Neuronal stem cell (in vitro differentiated cells): Measurements from ENCODE around the gene MRPL14.

Source experiments
- DNase-seq: peaks from one replicate; pipeline ENCODE4 v3.0.0-alpha.2; 2013; ENCODE audit warnings: low spot score
- H2AFZ ChIP-seq: one replicate; pipeline ENCODE4 v1.6.1; 2013; ENCODE audit warnings: mild to moderate bottlenecking, low read length, inconsistent platforms
- H2AK5ac ChIP-seq: 2 replicates; pipeline ENCODE4 v1.6.1; 2013; ENCODE audit warnings: low read depth, mild to moderate bottlenecking, inconsistent platforms, low read length, moderate library complexity, mixed read lengths
- H2BK120ac ChIP-seq: 2 replicates; pipeline ENCODE4 v1.6.1; 2013; ENCODE audit warnings: low read depth, mild to moderate bottlenecking, inconsistent platforms, low read length, moderate library complexity, mixed read lengths
- H2BK12ac ChIP-seq: one replicate; pipeline ENCODE4 v1.6.1; 2013; ENCODE audit warnings: low read length, inconsistent platforms
- H2BK15ac ChIP-seq: 2 replicates; pipeline ENCODE4 v1.6.1; 2013; ENCODE audit warnings: mild to moderate bottlenecking, low read length, inconsistent platforms, mixed read lengths
- H2BK5ac ChIP-seq: one replicate; pipeline ENCODE4 v1.6.1; 2013; ENCODE audit warnings: inconsistent platforms, mild to moderate bottlenecking, low read length, moderate library complexity
- H3K14ac ChIP-seq: one replicate; pipeline ENCODE4 v1.6.1; 2013; ENCODE audit warnings: low read length, inconsistent platforms
- H3K18ac ChIP-seq: 2 replicates; pipeline ENCODE4 v1.6.1; 2013; ENCODE audit warnings: low read length, inconsistent platforms
- H3K23ac ChIP-seq: 2 replicates; pipeline ENCODE4 v1.6.1; 2013; ENCODE audit warnings: low read depth, mild to moderate bottlenecking, mixed read lengths, low read length, inconsistent platforms; ENCODE audit not compliant: poor library complexity
- H3K27ac ChIP-seq: replicated peaks from 3 replicates; pipeline ENCODE4 v1.5.1; 2013; ENCODE audit warnings: low read length, inconsistent platforms
- H3K27me3 ChIP-seq, 3 experiments: 2 replicates each; pipeline ENCODE4 v1.6.1; 2013; ENCODE audit warnings: low read length in 3 of 3, mild to moderate bottlenecking in 2 of 3, inconsistent platforms in 1 of 3, low read depth in 1 of 3, mixed read lengths in 1 of 3, moderate library complexity in 1 of 3; ENCODE audit not compliant: control insufficient read depth in 3 of 3, insufficient read depth in 3 of 3
- H3K36me3 ChIP-seq, 2 donors: replicated peaks in 1 of 2; 2 replicates each; pipeline ENCODE4 v1.6.1; 2013; ENCODE audit warnings: low read length in 2 of 2; ENCODE audit not compliant: control insufficient read depth in 2 of 2, insufficient read depth in 2 of 2
- H3K4ac ChIP-seq: 2 replicates; pipeline ENCODE4 v1.6.1; 2013; ENCODE audit warnings: inconsistent platforms, mild to moderate bottlenecking, low read length, moderate library complexity
- H3K4me1 ChIP-seq, 2 donors: 1 replicate in 1 of 2; 2 replicates in 1 of 2; pipeline ENCODE4 v1.6.1; 2013; ENCODE audit warnings: low read length in 2 of 2, low read depth in 1 of 2; ENCODE audit not compliant: control insufficient read depth in 2 of 2, insufficient read depth in 1 of 2
- H3K4me2 ChIP-seq: one replicate; pipeline ENCODE4 v1.6.1; 2013; ENCODE audit warnings: mild to moderate bottlenecking, low read length, inconsistent platforms; ENCODE audit not compliant: insufficient read depth, poor library complexity, severe bottlenecking
- H3K4me3 ChIP-seq, 2 donors: 2 replicates each; pipeline ENCODE4 v1.5.1; 2013; ENCODE audit warnings: low read length in 2 of 2, mild to moderate bottlenecking in 2 of 2, inconsistent platforms in 1 of 2, moderate library complexity in 1 of 2
- H3K79me1 ChIP-seq: one replicate; pipeline ENCODE4 v1.6.1; 2013; ENCODE audit warnings: low read depth, mild to moderate bottlenecking, inconsistent platforms, low read length, moderate library complexity
- H3K9ac ChIP-seq: one replicate; pipeline ENCODE4 v1.6.1; 2013; ENCODE audit warnings: mild to moderate bottlenecking, low read depth, low read length, inconsistent platforms; ENCODE audit not compliant: poor library complexity
- H3K9me3 ChIP-seq, 2 donors: replicated peaks in 1 of 2; 2 replicates each; pipeline versions ENCODE3 to v1.6.1; 2013; ENCODE audit warnings: low read length in 2 of 2, mild to moderate bottlenecking in 2 of 2, inconsistent platforms in 1 of 2, low read depth in 1 of 2, mixed read lengths in 1 of 2, moderate library complexity in 1 of 2; ENCODE audit not compliant: control insufficient read depth in 2 of 2, insufficient read depth in 1 of 2
- H4K8ac ChIP-seq: one replicate; pipeline ENCODE4 v1.6.1; 2013; ENCODE audit warnings: low read depth, mild to moderate bottlenecking, inconsistent platforms, low read length, moderate library complexity
- H4K91ac ChIP-seq: one replicate; pipeline ENCODE4 v1.6.1; 2013; ENCODE audit warnings: low read length, low read depth, mild to moderate bottlenecking, inconsistent platforms; ENCODE audit not compliant: poor library complexity
- WGBS, 2 donors: extraction: QIAGEN DNeasy Blood & Tissue Kit; methylation state at CpG; one replicate each; pipeline ENCODE4 v1.1.7; 2013; ENCODE audit warnings: missing lambda C conversion rate in 2 of 2, mixed read lengths in 1 of 2; ENCODE audit not compliant: insufficient read length in 2 of 2, insufficient replicate concordance in 1 of 2; ENCODE audit errors: extremely low coverage in 2 of 2; 5-methylcytosine and 5-hydroxymethylcytosine counted together

MRPL14 gene

DNA sequence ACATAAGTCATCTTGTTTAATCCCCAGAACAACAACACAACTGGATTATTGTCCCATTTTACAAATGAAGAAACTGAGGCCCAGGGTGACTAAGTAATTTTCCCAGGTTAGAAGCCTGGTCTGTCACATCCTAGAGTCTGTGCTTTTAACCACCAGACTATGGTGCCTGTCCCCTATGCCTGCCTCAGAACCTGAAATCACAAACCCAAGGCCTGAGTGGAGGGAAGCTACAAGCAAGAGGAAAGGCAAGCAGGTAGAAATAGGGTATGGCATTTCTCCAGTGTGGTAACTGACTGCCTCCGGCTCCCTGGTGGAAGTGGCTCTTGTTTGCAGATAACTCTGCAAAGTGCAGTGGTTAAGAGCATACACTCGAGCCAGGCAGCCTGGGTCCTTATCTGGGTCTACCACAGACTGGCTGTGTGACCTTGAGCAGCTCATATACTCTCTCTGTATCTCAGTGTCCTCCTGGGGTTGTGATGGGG, 2.6 kb upstream of the MRPL14 start:
- Histone ChIP-seq H3K36me3 (peaks cover 0 to 12% of the 10 kb centered on the region in 2 donors), H3K4ac (no peak overlapping the region), H3K4me1 (peaks cover 24 to 32% of the 10 kb centered on the region in 2 donors), H3K9me3 (no peaks in the 10 kb centered on the region), H4K8ac (no peak overlapping the region), H2BK15ac (no peak overlapping the region), H3K4me2 (no peak overlapping the region), H2AFZ (no peak overlapping the region), H3K23ac (no peak overlapping the region), H2BK120ac (no peak overlapping the region), H2BK12ac (no peak overlapping the region), H3K27ac (no peak overlapping the region), H4K91ac (no peak overlapping the region), H2AK5ac (no peak overlapping the region), H3K18ac (no peak overlapping the region), H3K14ac (no peak overlapping the region), H3K27me3 (no peaks in the 10 kb centered on the region), H2BK5ac (no peak overlapping the region), H3K9ac (no peak overlapping the region), H3K4me3 (no peak overlapping the region), H3K79me1 (peaks cover 8% of the 10 kb centered on the region)
- no peak for DNase-seq
- no CpG with 5 or more reads among the region's 2 CpGs for WGBS, 2 donors

GRCh38 chr6:44128020-44128917, 1.0 kb upstream of the MRPL14 start:
- Histone ChIP-seq H2BK5ac (peak overlapping the region; percentile 79), H2AK5ac (peak overlapping the region; percentile 98), H2BK12ac (peak overlapping the region; percentile 87), H3K27ac (no peak overlapping the region), H2AFZ (peak overlapping the region; percentile 96), H3K4me2 (peak overlapping the region; percentile 89), H3K4me1 (peaks cover 20 to 23% of the 10 kb centered on the region in 2 donors), H4K91ac (no peak overlapping the region), H3K4ac (peak overlapping the region; percentile 58), H3K9me3 (no peaks in the 10 kb centered on the region), H4K8ac (no peak overlapping the region), H3K27me3 (no peaks in the 10 kb centered on the region), H3K9ac (peak overlapping the region; percentile 67), H3K14ac (no peak overlapping the region), H3K18ac (peak overlapping the region; percentile 95), H2BK120ac (peak overlapping the region; percentile 56), H2BK15ac (peak overlapping the region; percentile 83), H3K4me3 (peak overlapping the region; percentile 81 to 93), H3K36me3 (peaks cover 0 to 23% of the 10 kb centered on the region in 2 donors), H3K79me1 (peaks cover 5% of the 10 kb centered on the region), H3K23ac (peak overlapping the region; percentile 90)
- no peak for DNase-seq
- no CpG with 5 or more reads among the region's 49 CpGs for WGBS, 2 donors

DNA sequence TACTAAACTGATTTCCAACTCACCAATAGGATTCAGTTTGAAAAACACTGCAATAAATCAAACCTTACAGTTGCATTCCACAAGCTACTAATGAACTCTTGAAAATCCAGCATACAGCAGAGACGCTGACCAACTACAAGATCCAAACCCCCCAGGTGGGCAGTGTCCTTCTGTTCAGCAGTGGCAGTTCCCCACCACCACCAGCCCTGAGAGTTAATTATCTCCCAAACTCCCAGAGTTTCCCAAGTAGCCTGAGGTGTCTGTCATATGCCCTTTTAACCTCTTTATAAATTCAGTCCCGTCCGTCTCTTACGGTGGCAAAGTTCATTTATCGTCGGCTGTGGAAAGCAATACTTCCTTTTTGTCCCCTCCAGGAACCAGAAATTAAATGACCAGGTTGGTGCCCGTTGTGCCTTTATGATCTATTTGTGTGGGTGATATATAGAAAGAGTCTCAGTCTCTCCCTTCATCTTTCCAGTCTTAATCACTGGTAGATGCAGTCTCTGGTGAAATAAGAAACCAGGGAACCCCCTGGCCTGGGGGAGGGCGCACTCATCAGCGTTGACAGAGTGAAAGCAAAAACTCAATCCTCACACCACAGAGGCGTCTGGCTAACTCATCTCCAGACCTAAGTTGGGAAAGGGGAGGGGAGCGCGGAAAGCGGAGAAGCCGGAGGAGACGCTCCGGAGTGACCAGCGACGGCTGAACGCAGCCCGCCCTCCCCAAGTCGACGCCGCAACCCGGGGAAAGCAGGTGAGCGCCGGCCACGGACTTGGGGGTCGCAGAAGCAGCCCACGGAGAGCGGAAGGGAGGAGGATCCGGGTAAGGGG, 717 bp downstream of the MRPL14 start:
- Histone ChIP-seq H3K18ac (peak overlapping the region; percentile 96), H3K14ac (no peak overlapping the region), H3K27me3 (no peaks in the 10 kb centered on the region)

More for the DNA sequence above, 717 bp downstream of the MRPL14 start:
- Histone ChIP-seq H3K4me2 (peak overlapping the region; percentile 71), H3K9me3 (no peaks in the 10 kb centered on the region), H2AK5ac (peak overlapping the region; percentile 56), H2BK15ac (no peak overlapping the region), H3K27ac (peak overlapping the region; percentile 71), H2BK120ac (no peak overlapping the region), H4K91ac (no peak overlapping the region), H2BK12ac (no peak overlapping the region), H3K9ac (peak overlapping the region; percentile 93), H3K4ac (no peak overlapping the region), H3K23ac (peak overlapping the region; percentile 98), H3K4me1 (peaks cover 21 to 28% of the 10 kb centered on the region in 2 donors), H3K36me3 (peaks cover 0 to 23% of the 10 kb centered on the region in 2 donors), H4K8ac (no peak overlapping the region), H2BK5ac (peak overlapping the region; percentile 40), H3K4me3 (peak overlapping the region; percentile 85 to 91), H2AFZ (peak overlapping the region; percentile 86), H3K79me1 (peaks cover 5% of the 10 kb centered on the region)
- WGBS, 2 donors = no CpG with 5 or more reads among the region's 31 CpGs
- DNase-seq = peak; percentile 49
